ENCODE measurements around the gene UNC93B1. TPM values are rescaled to one million over a fixed set of nuclear protein-coding genes. Genes with fewer than 3 reads are reported as not detected.

Gene UNC93B1, protein sequence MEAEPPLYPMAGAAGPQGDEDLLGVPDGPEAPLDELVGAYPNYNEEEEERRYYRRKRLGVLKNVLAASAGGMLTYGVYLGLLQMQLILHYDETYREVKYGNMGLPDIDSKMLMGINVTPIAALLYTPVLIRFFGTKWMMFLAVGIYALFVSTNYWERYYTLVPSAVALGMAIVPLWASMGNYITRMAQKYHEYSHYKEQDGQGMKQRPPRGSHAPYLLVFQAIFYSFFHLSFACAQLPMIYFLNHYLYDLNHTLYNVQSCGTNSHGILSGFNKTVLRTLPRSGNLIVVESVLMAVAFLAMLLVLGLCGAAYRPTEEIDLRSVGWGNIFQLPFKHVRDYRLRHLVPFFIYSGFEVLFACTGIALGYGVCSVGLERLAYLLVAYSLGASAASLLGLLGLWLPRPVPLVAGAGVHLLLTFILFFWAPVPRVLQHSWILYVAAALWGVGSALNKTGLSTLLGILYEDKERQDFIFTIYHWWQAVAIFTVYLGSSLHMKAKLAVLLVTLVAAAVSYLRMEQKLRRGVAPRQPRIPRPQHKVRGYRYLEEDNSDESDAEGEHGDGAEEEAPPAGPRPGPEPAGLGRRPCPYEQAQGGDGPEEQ
- total RNA-seq = 10 to 100 TPM; 15.9 to 28.5 TPM
- long read RNA-seq, donor 1, transcript UNC93B1-201 (11 exons, 2,316 nt) = major isoform, 16 of 23 reads
- long read RNA-seq, donor 1, partial matches to known transcripts = 5 of 23 reads
- long read RNA-seq, donor 1, other reads (novel, unspliced or antisense) = 2 of 23 reads
- long read RNA-seq, donor 2, partial matches to known transcripts = 2 of 4 reads
- long read RNA-seq, donor 2, other reads (novel, unspliced or antisense) = 1 of 4 reads

DNA sequence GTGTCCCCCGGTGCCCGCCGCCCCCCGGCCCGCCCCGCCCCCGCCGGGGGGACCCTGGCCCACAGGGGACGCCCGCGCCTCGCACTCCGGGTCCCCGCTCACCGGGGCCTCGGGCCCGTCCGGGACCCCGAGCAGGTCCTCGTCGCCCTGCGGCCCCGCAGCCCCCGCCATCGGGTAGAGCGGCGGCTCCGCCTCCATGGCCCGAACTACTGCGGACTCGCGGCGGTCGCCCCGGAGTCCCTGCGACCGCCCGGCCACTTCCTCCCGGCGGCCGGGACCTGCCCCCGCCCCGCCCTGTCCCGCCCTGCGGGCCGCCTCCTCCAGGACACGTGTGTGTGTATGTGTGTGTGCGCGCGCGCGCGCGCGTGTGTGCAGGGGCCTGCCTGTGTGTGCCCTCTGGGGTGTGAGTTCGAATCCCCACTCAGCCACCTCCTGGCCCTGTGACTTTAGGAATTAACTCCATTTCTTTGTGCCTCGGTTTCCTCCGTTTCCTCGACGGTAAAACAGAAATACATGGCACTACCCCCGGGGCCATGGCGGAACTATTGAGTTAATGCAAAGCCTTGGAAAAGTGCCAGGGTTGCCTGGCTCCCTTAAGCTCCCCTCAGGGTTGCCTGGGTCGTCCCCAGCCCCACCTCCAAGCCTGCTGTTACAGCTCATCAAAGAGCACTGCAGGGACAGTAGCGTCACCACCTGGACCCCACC lies at the start of gene UNC93B1:
Gene UNC93B1, minus strand, starts transcription at position 252 of the 705 bp plus-strand sequence. Its CDS starts 54 bp downstream, at position 198.
- peak; percentile 97 for DNase-seq (ENCODE audit: low spot score)
- intact Hi-C loops (cut with DNase I) = no loop called here

DNA sequence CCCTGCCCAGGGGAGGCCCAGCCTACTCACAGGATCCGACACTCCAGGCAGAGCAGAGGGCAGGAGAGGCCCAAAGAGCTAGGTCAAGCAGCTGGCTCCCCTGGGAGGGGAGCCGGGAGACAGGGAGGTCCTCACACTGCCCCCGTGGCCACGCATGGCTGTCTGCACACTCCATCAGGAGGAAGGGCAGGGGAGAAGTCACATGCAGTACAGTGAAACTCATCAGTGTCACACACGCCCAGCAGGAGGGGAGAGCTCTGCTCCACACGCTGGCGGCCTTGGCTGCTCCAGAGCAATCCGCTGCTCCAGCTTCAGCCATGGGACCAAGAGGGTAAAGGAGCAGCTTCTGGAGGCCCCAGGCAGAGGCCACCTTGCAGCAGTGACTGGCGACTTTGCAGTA lies 49.2 kb upstream of the UNC93B1 start:
- peak; percentile 58 for DNase-seq (ENCODE audit: low spot score)
- intact Hi-C loops (cut with DNase I) = no loop called here

DNA sequence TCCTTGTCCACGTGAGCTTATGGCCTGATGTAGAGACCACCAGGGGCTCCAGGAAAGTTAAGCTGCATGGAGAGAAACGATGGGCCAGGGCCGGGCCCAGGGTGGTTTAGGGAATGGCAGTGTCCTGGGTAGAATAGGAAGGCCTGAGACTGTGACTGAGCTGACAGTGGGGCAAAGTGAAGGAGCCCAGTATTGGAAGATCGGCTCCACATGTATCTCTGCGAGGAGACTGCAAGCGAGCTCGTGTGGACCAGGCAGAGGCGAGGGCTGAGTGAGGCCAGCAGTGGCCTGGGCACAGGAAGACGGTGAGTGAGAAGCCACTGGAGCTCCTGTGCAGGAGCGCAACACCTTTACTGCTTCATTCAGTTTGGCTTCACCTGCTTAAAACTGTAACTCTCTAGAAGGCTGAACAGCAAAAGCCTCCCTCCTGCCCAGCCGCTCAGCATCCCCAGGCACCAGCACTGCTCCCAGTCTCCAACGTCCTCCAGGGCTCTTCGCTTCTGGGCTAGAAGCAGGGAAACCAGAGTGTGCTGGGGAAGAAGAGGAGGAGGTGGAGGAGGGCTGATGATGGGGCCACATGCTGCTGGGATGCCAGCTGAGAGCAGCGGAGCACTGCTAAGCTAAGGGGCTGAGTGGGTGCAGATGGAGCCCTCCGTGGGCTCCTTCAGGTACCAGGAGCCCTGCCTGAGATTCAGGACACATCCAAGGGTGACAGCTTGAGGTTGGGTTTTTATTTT lies 48.4 kb upstream of the UNC93B1 start:
- peak; percentile 9 for DNase-seq (ENCODE audit: low spot score)
- intact Hi-C loops (cut with DNase I) = no loop called here

DNA sequence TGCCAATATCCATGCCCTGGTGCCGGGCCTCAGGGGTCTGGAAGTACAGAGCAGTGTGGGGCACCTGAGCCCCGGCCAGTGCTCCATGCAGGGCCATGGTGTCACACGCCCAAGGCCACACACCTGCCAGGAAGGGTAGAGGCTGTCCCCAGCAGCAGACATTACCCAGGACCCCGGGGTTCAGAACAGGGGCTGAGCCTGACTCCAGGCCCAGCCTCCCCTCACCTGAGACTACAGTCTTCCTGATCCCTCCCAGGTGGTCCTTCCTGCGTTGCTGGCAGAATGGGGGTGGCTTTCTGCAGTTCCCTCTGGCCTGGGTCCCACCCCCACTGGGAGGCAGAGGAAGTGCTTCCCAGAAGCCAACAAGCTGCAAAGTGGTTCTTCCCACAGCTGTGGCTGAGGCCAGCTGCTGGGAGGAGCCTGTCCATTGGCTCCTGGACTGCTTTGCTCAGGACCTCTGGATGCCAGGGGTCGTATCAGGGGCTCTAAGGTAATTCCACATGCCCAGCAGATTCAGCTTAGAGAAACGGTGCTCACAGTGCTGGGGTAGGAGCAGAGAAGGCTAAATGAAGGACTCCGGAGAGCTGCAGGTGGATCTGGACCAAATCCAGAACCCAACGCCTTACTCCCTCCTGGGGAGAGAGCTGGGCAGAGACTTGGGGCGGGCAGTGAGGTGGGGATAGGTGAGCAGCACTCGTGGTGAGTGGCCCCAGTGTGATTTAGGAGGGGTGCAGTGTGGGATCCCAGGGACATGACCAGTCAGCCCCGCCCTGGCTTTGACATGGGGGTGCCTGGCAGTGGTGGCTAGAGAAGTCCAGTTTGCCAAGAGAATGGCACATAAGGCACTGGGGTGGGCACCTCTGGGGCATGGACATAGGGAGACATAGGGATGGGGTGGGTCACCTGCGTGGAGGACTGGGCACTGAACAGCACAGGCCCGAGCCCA lies 47.6 kb upstream of the UNC93B1 start:
- peak; percentile 73 for DNase-seq (ENCODE audit: low spot score)
- intact Hi-C loops (cut with DNase I) = no loop called here

DNA sequence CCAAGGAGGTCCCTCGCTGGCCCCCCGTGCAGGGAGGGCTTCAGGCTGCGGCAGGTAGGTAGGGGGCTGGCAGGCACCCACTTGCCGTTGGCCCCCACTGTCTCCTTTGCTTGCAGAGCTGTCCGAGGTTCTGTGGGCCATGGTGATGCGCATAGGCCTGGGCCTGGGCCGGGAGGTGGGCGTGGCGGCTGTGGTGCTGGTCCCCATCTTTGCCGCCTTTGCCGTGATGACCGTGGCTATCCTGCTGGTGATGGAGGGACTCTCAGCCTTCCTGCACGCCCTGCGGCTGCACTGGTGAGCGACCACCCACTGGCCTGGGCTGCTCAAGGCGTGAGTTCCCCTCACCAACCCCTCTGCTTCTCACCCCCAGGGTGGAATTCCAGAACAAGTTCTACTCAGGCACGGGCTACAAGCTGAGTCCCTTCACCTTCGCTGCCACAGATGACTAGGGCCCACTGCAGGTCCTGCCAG lies 46.5 kb upstream of the UNC93B1 start:
- no peak for DNase-seq (ENCODE audit: low spot score)
- intact Hi-C loops (cut with DNase I) = no loop called here

DNA sequence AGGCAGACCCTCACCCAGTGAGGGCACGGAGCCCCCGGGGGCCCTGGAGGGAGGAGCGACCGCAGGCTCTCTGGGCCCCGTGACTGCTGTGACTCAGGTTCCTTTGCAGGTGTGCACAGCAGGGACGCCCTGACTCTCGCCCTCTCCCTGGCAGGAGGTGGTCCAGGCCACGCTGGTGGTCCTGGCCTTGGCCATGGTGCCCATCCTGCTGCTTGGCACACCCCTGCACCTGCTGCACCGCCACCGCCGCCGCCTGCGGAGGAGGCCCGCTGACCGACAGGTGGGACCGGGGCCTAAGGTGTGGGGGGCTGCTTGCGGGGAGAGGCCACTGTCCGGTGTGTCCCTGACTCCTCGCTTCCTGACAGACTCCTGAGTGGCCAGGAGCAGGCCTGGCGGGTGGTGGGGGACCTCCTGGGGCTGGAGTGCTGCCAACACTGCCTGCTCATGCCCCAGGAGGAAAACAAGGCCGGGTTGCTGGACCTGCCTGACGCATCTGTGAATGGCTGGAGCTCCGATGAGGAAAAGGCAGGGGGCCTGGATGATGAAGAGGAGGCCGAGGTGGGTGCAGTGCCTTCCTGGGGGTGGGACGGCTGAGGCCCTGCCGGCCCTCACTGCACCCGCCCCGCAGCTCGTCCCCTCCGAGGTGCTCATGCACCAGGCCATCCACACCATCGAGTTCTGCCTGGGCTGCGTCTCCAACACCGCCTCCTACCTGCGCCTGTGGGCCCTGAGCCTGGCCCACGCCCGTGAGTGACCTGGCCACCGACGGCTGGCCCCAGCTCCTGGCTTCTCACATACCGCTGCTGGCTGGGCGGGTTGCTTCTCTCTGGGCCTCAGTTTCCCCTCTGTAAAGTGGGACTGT lies 45.8 kb upstream of the UNC93B1 start:
- no peak for DNase-seq (ENCODE audit: low spot score)
- intact Hi-C loops (cut with DNase I) = no loop called here

DNA sequence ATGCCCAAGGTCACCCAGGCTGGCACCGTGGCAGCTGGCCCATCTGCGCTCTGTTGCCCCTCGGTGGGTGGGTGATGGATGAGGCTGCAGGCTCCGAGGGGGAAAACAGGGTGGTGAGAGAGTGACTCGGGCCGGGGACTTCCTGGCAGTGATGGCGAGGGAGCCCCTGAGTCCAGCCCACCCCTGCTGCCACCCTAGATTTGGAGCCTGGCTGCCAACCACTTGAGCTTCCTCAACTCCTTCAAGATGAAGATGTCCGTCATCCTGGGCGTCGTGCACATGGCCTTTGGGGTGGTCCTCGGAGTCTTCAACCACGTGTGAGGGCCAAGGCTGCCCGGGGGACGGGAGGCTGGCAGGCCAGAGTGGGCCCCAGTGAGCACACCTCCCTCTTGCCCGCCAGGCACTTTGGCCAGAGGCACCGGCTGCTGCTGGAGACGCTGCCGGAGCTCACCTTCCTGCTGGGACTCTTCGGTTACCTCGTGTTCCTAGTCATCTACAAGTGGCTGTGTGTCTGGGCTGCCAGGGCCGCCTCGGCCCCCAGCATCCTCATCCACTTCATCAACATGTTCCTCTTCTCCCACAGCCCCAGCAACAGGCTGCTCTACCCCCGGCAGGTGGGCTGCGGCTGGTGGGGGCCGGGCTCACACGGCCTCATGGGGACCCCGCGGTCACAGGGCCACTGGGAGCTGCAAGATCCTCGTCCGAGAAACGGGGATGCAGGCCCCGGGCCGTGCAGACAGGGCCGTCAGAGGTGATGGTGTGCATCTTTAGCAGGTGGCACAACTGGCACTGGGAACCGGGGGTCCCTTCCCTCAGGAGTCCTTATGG lies 45.0 kb upstream of the UNC93B1 start:
- intact Hi-C loops (cut with DNase I) = no loop called here
- no peak for DNase-seq (ENCODE audit: low spot score)

DNA sequence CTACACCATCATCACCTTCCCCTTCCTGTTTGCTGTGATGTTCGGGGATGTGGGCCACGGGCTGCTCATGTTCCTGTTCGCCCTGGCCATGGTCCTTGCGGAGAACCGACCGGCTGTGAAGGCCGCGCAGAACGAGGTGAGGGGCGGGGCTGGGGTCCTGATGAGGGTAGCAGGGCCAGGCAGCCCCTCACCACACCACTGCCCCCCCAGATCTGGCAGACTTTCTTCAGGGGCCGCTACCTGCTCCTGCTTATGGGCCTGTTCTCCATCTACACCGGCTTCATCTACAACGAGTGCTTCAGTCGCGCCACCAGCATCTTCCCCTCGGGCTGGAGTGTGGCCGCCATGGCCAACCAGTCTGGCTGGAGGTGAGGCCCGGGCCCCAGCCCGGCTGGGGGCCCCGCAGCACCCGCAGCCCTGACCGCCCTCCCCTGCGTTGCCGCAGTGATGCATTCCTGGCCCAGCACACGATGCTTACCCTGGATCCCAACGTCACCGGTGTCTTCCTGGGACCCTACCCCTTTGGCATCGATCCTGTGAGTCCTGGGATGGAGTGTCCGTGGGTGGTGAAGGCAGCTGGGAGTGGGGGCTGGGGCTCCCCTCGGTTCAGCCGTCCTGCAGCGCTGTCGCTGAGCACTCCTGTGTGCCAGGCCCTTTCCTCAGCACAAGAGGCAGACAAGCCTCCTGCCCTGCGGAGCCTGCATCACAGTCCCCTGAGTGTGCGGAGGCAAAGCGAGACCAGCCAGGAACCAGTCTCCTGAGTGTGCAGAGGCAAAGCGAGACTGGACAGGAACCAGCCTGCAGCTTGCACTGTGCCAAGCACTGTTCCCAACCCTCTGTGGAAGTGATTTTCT lies 43.8 kb upstream of the UNC93B1 start:
- no peak for DNase-seq (ENCODE audit: low spot score)
- intact Hi-C loops (cut with DNase I) = no loop called here

DNA sequence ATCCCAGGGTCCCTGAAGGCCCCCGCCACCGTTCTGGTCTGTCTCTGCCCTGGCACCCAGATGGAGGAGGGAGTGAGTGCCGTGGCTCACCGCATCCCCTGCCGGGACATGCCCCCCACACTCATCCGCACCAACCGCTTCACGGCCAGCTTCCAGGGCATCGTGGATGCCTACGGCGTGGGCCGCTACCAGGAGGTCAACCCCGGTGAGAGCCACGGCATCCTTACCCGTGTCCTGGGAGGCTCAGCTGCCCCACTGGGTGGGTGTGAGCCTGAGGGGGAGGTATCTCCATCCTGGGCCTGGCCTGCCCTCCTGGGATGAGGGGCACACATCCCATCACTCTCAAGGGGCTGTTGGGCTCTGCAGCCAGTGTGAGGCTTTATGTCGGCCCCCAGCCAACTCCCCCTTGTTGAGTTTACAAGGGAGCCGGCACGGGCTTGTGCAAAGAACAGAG lies 41.0 kb upstream of the UNC93B1 start:
- intact Hi-C loops (cut with DNase I) = no loop called here
- no peak for DNase-seq (ENCODE audit: low spot score)

DNA sequence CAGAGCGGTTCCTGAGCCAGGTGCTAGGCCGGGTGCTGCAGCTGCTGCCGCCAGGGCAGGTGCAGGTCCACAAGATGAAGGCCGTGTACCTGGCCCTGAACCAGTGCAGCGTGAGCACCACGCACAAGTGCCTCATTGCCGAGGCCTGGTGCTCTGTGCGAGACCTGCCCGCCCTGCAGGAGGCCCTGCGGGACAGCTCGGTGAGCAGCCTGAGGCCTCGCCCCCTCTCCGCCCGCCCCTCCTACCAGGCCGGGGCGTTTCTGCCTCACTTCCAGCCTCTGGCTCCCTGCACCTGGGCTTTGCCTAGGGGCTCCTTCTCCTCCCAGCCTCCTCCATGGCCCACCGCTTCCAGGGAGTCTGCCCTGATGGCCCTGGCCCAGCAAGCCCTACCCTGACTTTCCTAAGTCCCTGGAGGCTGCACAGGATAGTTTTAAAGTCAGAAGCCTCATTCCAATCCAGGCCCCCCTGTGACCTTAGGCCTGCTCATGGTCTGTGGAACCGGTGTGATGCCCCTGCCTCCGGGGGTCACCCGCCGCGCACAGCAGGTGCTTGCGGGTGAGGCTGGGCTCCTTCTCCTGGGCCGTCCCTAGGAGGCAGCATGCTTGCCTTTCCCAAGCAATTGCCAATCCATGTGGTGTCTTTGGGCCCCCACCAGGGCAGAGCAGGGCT lies 40.4 kb upstream of the UNC93B1 start:
- no peak for DNase-seq (ENCODE audit: low spot score)
- intact Hi-C loops (cut with DNase I) = no loop called here

DNA sequence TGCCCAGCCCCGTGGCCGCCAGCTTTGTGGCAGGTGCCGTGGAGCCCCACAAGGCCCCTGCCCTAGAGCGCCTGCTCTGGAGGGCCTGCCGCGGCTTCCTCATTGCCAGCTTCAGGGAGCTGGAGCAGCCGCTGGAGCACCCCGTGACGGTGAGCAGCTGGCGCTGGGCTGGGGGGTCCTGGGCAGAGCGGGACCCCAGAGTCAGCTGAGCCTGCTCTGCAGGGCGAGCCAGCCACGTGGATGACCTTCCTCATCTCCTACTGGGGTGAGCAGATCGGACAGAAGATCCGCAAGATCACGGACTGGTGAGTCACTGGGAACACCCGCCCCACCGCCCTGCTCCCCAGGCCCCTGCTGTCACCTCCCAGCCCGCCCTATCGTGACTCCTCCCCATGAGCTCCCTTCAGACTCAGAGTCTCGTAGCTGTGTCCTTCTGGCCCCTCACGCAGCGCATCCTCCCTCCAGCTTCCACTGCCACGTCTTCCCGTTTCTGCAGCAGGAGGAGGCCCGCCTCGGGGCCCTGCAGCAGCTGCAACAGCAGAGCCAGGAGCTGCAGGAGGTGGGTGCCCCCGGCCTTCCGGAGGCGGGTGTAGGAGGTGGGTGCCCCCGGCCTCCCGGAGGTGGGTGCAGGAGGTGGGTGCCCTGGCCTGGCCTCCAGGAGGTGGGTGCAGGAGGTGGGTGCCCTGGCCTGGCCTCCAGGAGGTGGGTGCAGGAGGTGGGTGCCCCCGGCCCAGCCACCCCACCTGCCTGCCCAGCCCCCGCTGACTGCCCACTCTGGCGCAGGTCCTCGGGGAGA lies 39.6 kb upstream of the UNC93B1 start:
- intact Hi-C loops (cut with DNase I) = no loop called here
- no peak for DNase-seq (ENCODE audit: low spot score)

DNA sequence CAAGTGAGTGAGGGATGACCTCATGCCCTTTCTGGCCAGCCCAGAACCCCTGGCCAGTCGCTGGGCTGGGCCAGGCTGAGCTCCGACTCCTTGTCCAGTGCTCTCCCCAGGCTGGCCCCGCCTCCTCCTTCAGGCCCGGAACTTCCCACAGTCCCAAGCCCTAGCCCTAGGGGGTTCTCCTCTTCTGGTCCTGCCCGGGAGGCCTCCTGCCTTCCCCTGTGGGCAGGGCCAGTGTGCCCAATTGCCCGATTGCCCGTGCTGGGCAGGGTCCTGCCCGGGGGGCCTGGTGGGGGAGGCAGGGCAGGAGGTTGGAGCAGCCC lies 39.1 kb upstream of the UNC93B1 start:
- intact Hi-C loops (cut with DNase I) = no loop called here
- DNase-seq (ENCODE audit: low spot score) = no peak

DNA sequence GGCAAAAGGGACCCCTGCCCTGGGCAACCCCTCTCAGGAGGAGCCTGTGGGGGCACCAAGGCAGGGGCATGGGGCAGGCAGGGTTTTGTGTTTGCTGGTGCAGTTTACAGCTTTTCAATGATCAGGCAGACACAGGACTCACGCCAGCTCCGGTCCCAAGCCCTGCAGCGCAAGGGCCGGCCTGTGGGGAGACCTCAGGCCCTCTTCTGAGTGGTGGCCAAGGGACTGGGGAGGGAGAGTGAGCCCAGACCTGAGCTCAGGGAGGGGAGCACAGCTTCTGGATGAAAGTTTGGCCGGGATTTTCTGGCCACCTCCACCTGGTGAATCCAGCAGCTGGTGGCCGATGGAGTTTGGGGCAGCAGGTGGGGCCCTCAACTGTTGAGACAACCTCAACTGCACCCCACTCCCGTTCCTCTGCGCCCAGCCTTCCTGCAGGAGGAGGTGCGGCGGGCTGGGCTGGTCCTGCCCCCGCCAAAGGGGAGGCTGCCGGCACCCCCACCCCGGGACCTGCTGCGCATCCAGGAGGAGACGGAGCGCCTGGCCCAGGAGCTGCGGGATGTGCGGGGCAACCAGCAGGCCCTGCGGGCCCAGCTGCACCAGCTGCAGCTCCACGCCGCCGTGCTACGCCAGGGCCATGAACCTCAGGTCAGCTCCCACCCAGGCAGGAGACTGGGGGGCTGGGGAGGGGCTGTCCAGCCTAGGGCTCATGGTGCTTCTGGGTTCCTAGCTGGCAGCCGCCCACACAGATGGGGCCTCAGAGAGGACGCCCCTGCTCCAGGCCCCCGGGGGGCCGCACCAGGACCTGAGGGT lies 38.5 kb upstream of the UNC93B1 start:
- DNase-seq (ENCODE audit: low spot score) = no peak
- intact Hi-C loops (cut with DNase I) = no loop called here
